Measurements from ENCODE around the gene LRRTM1. TPM values are rescaled to one million over a fixed set of nuclear protein-coding genes. Genes with fewer than 3 reads are reported as not detected.

The LRRTM1 gene
- total and polyA plus RNA-seq, 2 of the 8 experiments (the other 6 are each of a cell fraction or from before 2014, with no cell fraction given), result 1.4 to 2.3 TPM

DNA sequence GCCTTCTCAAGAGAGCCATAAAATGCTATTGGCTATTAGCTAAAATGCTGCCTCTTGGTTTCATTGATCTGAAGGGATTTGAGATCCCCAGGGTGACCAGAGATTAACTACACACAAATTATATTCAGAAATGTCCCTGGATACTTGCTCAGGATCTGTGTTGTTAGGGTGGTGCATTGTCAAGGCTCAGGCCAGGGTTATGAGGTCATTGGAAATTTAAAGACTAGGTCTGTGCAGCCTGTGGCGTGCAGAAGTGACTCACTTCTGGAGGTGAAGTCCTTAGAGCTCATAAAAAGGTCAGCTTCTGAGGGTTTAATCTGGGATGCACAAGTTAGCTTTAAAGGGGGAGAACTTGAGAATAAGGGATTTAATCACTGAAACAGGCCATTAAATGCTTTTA, 23.5 kb downstream of the LRRTM1 start:
- Histone ChIP-seq H3K79me2 (ENCODE audit: control insufficient read depth in 1 of 2, insufficient read depth in 2 of 2, low read length in 2 of 2) (no peaks in the 10 kb centered on the region), H3K9me3 (ENCODE audit: insufficient read depth in 2 of 2, low read depth in 1 of 2, low read length in 1 of 2) (0 out of 4 replicates have a peak, but pooled peaks cover 0 to 4% of the 10 kb centered on the region in 2 experiments), H4K5ac (ENCODE audit: insufficient read length, low read depth, low read length) (no peak overlapping the region), H3K4me3 (ENCODE audit: extremely low read depth in 1 of 4, insufficient read depth in 2 of 4, low read depth in 3 of 4, low read length in 4 of 4) (no peak overlapping the region), H3K36me3 (ENCODE audit: control insufficient read depth in 2 of 4, insufficient read depth in 4 of 4, low read length in 3 of 4) (no peaks in the 10 kb centered on the region), H2BK12ac (ENCODE audit: low read depth, low read length) (no peak overlapping the region), H2AFZ (ENCODE audit: low read length) (no peak overlapping the region), H3K27me3 (replicated peaks in 1 of 4; ENCODE audit: control insufficient read depth in 3 of 4, extremely low read depth in 1 of 4, insufficient read depth in 3 of 4, low read length in 3 of 4) (no peaks in the 10 kb centered on the region), H3K56ac (replicated peaks; ENCODE audit: insufficient read length, low read depth, low read length) (no peak overlapping the region), H3K14ac (ENCODE audit: insufficient read length) (no peak overlapping the region), H2BK120ac (replicated peaks; ENCODE audit: low read depth, low read length) (no peak overlapping the region), H3K4me2 (ENCODE audit: insufficient read depth in 1 of 2, low read depth in 2 of 2, low read length in 2 of 2) (no peak overlapping the region), H2BK20ac (ENCODE audit: low read length) (no peak overlapping the region), H3K18ac (ENCODE audit: extremely low read depth, low read length) (no peak overlapping the region), H3K27ac (ENCODE audit: low read depth, low read length) (no peak overlapping the region), H3K23ac (ENCODE audit: insufficient read length) (no peak overlapping the region), H4K8ac (ENCODE audit: extremely low read depth, insufficient read depth, low read length) (no peak overlapping the region), H3K79me1 (ENCODE audit: low read depth, low read length) (no peaks in the 10 kb centered on the region), H3K9ac (replicated peaks in 1 of 4; ENCODE audit: extremely low read depth in 1 of 4, low read depth in 3 of 4, low read length in 3 of 4) (no peak overlapping the region), H3K4me1 (replicated peaks in 1 of 4; ENCODE audit: control insufficient read depth in 3 of 4, insufficient read depth in 4 of 4, low read length in 3 of 4) (no peaks in the 10 kb centered on the region), H2AK5ac (ENCODE audit: low read depth, low read length) (no peak overlapping the region), H2BK15ac (ENCODE audit: low read length) (no peak overlapping the region), H3K4ac (replicated peaks; ENCODE audit: insufficient read length, low read depth, low read length) (no peak overlapping the region), H3K23me2 (ENCODE audit: low read depth, low read length) (no peaks in the 10 kb centered on the region; the same call in 1 of the 2 replicates), H2BK5ac (ENCODE audit: low read depth, low read length) (no peak overlapping the region), H4K91ac (replicated peaks; ENCODE audit: insufficient read length, low read length) (no peak overlapping the region), H4K20me1 (replicated peaks in 1 of 2; ENCODE audit: control insufficient read depth in 1 of 2, insufficient read depth in 2 of 2, low read length in 2 of 2) (no peaks in the 10 kb centered on the region)
- CTCF ChIA-PET (ENCODE audit: partially characterized antibody), result no interaction called here
- FAIRE-seq (no peak), DNase-seq (ENCODE audit: low read depth in 1 of 2, low spot score in 2 of 2) (no peak)
- WGBS, 2 experiments (ENCODE audit: extremely low coverage in 1 of 2, insufficient coverage in 1 of 2, insufficient read length in 1 of 2, insufficient replicate concordance in 2 of 2, low coverage in 1 of 2, low lambda C conversion rate in 2 of 2, missing lambda C conversion rate in 1 of 2), result 90% methylated on average over 1 of the region's 1 CpG; no CpG with 5 or more reads in 1 of the 2 experiments
- POLR2A ChIA-PET (ENCODE audit: partially characterized antibody), result no interaction called here
- TF ChIP-seq BACH1 (IDR thresholded peaks at IDR 0.05; ENCODE audit: low read length) (no peak), NRF1 (IDR thresholded peaks at IDR 0.05; ENCODE audit: low read depth, low read length) (no peak), EP300 (IDR thresholded peaks at IDR 0.05; ENCODE audit: borderline replicate concordance in 1 of 2, low read depth in 2 of 2, low read length in 2 of 2) (no peak), TAF7 (optimal IDR thresholded peaks at IDR 0.05; ENCODE audit: borderline replicate concordance, low read depth, low read length) (no peak), RXRA (IDR thresholded peaks at IDR 0.05; ENCODE audit: insufficient read depth, low read depth, low read length) (no peak), POLR2AphosphoS5 (IDR thresholded peaks at IDR 0.05; ENCODE audit: low read depth, low read length) (no peak), BCL11A (IDR thresholded peaks at IDR 0.05; ENCODE audit: low read depth in 2 of 2, low read length in 2 of 2) (no peak), SIRT6 (IDR thresholded peaks at IDR 0.05; ENCODE audit: low read length) (no peak), POU5F1 (IDR thresholded peaks at IDR 0.05; ENCODE audit: low read depth, low read length) (no peak), TAF1 (IDR thresholded peaks at IDR 0.05; ENCODE audit: low read depth, low read length) (no peak), SIX5 (IDR thresholded peaks at IDR 0.05; ENCODE audit: low read depth, low read length) (no peak)
- TF ChIP-seq, protein P1, sequence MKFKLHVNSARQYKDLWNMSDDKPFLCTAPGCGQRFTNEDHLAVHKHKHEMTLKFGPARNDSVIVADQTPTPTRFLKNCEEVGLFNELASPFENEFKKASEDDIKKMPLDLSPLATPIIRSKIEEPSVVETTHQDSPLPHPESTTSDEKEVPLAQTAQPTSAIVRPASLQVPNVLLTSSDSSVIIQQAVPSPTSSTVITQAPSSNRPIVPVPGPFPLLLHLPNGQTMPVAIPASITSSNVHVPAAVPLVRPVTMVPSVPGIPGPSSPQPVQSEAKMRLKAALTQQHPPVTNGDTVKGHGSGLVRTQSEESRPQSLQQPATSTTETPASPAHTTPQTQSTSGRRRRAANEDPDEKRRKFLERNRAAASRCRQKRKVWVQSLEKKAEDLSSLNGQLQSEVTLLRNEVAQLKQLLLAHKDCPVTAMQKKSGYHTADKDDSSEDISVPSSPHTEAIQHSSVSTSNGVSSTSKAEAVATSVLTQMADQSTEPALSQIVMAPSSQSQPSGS (IDR thresholded peaks at IDR 0.05; ENCODE audit: low read length), result no peak
- TF ChIP-seq, protein P2, sequence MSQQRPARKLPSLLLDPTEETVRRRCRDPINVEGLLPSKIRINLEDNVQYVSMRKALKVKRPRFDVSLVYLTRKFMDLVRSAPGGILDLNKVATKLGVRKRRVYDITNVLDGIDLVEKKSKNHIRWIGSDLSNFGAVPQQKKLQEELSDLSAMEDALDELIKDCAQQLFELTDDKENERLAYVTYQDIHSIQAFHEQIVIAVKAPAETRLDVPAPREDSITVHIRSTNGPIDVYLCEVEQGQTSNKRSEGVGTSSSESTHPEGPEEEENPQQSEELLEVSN (IDR thresholded peaks at IDR 0.05), result no peak
